NCI-H2227 (cell line): ENCODE measurements around the gene MS4A4E.
"Not testable (repeated sequence)": the region's sequence is repeated elsewhere in the genome, so short reads cannot be mapped to it uniquely, and the experiment has no call there.

ENCODE experiments used
- DNase-seq: peaks from one replicate; lab custom pipeline; 2025; ENCODE audit not compliant: unreplicated experiment; lab: John Stamatoyannopoulos, UW

Gene MS4A4E

DNA sequence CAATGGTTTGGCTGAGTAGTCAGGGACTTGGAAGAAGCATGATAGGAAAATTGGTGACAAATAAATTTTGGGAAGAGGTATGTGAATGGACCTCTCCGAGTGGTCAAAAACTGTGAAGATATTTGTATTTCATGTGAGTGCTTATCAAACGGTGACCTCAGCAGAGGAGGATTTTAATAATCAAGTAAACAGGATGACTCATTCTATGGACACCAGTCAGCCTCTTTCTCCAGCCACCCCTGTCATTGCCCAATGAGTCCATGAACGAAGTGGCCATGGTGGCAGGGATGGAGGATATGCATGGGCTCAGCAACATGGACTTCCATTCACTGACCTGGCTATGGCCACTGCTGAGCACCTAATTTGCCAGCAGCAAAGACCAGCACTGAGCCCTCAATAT is 21.2 kb downstream of the MS4A4E start:
- DNase-seq = no peak

DNA sequence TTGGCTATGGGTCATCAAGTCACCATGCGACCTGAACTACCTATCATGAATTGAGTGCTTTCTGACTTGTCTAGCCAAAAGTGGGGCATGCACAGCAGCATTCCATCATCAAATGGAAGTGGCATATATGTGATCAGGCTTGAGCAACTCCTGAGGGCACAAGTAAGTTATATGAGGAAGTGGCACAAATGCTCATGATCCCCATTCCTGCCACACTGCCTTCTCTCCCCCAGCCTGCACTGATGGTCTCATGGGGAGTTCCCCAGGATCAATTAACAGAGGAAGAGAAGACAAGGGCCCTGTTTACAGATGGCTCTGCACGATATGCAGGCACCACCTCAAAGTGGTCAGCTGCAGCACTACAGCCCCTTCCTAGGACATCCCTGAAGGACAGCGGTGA is 21.8 kb downstream of the MS4A4E start:
- DNase-seq = no peak

DNA sequence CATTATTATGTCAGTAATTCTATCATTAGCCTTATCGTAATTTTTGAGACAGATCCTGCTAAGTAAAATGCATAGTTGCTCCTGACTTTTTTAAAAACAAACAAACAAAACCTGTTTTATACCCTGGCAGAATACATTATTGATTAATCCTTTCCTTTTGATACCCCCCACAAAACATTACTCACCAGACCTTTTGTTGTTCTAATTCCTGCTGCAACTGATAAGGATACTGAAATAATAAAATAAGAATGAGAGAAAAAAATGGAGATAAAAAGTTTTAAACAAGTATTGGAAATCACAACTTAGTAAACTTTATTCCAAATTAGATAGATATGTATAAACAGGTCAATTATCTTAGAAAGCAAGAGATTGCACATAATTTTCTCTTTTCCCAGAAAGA is 28.6 kb downstream of the MS4A4E start:
- DNase-seq = no peak

GRCh38 chr11:60211206-60211605 is 31.7 kb downstream of the MS4A4E start:
- DNase-seq = no peak

DNA sequence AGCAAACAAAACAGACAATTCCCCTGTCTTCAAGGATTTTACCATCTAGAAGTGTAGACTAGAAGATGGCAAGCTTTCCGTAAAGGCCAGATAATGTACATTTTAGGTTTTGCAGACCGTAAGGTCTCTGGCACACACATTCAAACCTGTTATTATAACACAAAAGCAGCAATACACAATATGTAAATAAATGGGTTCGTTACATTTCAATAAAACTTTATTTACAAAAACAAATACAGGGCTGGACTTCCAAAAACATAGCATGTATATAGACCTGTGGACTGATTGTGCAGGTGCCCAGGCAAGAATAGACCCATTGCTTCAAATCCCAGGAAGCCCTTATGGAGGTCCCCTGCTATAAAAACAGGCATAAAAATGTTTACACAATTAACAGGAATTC is 33.0 kb downstream of the MS4A4E start:
- DNase-seq = no peak

DNA sequence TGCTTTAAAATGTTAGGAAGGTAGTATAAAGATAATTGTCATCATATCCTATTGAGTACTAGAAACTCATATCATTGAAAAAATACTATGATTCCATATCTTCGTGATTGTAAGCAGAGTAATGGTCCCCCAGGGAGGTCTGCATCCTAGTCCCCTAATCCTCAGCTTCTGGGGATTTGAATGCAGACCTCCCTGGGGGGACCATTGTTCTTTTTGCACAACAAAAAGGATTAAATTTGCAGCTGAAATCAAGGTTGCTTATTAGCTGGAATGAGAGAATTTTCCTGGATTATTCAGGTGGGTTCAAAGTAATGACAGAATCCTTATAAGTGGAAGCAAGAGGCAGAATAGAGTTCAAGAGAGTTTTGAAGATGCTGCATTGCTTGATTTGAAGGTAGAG is 34.0 kb downstream of the MS4A4E start:
- no peak for DNase-seq

GRCh38 chr11:60208146-60208895 is 34.6 kb downstream of the MS4A4E start:
- no peak for DNase-seq

- no peak for DNase-seq
Observed at GRCh38 chr11:60206616-60207015, 36.3 kb downstream of the MS4A4E start.

DNA sequence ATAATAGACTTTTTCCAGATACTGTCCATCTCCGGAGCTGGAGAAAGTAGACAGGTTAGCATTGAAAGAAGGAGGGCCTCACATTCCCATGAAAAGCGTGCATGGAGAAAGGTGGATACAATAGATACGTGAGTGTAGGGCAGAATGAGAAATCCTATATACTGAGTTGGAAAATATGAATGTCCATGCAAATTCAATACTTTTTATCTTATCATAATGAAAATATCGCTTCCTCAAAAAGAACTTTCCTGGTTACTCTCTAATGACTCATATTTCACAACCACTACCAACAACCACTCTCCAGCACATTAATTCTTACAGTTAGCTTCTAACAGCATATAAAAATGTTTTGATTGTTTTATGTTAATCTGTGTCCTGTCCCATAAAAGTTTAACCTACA is 38.0 kb downstream of the MS4A4E start:
- DNase-seq = no peak

DNA sequence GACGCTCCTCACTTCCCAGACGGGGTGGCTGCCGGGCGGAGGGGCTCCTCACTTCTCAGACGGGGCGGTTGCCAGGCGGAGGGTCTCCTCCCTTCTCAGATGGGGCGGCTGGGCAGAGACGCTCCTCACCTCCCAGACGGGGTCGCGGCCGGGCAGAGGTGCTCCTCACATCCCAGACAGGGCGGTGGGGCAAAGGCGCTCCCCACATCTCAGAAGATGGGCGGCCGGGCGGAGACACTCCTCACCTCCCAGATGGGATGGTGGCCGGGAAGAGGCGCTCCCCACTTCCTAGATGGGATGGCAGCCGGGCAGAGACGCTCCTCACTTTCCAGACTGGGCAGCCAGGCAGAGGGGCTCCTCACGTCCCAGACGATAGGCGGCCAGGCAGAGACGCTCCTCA is 41.6 kb downstream of the MS4A4E start:
- DNase-seq = not testable (repeated sequence)

DNA sequence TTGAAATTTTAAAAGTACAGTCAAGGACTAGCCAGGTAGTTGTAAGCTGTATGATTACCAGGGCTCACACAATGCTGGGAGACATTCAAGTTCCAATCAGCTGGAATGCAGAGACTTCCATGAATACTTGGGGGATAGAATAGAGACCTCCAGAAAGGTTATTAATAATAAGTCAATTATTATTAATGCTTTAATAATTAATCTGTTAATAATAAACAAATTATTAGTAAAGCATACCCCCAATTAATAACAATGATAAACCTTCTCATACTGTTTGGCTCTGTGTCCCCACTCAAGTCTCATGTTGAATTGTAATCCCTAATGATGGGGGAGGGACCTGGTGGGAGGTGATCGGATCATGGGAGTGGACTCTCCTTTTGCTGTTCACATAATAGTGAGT is 45.5 kb downstream of the MS4A4E start:
- DNase-seq = no peak

- DNase-seq = no peak
Observed at GRCh38 chr11:60195923-60196368, 47.0 kb downstream of the MS4A4E start.

- no peak for DNase-seq
Observed at GRCh38 chr11:60194511-60194910, 48.4 kb downstream of the MS4A4E start.

GRCh38 chr11:60193687-60194433 is 49.1 kb downstream of the MS4A4E start:
- DNase-seq = no peak

- DNase-seq = not testable (repeated sequence)
Observed at GRCh38 chr11:60192564-60192963, 50.4 kb downstream of the MS4A4E start.

DNA sequence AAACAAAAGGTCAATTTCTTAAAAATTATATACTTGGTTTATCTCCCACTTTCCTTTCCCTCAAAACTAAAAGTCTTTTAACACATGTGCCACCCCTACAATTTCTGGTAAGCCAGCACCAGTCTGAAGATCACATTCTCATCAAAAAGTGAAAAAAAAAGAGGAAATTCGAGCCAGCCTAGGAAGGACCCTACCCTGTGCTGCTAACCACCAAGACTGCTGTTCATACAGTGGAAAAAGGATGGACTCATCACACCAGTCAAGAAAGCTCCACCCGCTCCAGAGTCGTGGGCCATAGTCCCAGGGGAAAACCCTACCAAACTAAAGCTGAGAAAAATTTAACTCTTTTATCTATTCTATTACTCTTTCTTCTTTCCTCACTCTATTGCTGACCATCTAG is 54.5 kb downstream of the MS4A4E start:
- not testable (repeated sequence) for DNase-seq

DNA sequence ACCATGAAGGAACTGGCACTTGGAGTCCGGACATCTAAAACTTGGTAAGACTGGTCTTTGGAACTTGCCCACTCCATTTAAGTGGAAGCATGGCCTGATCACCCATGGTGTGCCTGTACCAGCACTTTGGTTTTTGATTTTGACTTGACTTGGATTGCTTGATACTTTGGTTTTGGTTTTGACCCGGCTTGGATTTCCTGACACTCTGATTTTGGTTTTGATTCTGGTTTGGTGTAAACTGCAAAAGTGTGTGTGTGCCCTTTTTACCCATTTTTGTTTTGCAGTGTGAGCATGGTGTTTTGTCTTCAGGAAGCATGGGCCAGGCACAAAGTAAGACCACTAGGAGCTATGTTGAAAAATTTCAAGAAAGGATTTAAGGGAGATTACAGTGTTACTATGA is 56.8 kb downstream of the MS4A4E start:
- DNase-seq = not testable (repeated sequence)

DNA sequence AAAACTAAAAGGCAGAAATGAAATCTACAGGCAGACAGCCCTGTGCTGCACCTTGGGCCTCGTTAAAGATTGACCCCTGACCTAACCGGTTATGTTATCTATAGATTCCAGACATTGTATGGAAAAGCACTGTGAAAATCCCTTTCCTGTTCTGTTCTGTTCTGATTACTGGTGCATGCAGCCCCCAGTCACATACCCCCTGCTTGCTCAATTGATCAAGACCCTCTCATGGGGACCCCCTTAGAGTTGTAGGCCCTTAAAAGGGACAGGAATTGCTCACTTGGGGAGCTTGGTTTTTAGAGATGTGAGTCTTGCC is 57.5 kb downstream of the MS4A4E start:
- not testable (repeated sequence) for DNase-seq

DNA sequence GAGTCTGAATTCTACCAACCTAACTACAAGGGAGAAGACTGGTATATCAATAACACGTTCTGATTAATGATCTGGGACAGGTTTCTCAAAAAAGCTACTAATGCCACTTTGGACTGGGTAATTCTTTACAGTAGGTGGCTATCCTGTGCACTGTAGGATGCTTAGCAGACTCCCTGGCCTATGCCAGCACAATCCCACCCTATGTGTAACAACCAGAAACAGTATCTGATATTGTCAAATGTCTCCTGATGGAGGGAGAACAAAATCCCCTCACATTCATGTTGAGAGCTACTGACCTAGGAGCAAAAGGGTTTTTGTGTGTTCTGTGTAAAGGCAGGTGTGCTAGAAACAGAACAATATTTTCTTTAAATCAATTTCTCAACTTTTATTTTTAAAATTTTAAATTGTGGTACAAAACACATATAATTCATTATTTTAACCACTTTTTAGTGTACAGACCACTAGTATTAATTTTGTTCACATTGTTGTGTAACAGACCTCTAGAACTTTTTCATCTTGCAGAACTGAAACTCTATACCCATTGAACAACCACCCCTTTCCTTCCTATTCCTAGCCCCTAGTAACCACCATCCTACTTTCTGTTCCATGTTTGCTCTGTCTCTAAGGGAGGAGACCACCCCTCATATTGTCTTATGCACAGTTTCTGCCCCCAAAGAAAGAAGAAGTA is 58.0 kb downstream of the MS4A4E start:
- DNase-seq = no peak

DNA sequence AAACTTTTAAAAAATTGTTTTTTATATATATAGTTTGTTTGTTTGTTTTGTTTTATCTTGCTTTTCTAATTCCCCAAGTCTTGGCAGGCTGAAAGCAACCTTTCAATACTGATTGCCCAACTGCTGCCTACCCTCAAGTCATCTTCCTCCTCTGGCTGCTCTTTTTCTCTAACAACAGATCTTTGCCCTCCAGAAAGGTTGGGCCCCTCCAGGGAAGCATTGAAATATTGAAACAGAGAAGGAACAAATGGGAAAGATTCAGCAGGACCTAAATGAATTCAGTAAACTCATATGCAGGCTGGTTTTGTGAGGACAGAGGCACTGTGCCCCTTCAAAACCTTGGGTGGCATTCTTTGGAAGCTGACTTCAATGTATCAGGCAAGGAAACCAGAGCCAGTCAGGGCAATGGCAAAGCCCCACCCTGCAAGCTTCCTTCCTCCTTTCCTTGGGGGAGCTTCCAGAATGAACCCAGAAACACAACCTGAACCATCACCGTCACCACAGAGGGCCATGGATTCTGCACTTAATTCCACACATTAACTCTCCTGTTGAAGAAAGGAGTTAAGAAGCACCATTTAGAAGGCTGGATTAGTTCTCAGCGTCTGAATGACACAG is 59.2 kb downstream of the MS4A4E start:
- DNase-seq = no peak

DNA sequence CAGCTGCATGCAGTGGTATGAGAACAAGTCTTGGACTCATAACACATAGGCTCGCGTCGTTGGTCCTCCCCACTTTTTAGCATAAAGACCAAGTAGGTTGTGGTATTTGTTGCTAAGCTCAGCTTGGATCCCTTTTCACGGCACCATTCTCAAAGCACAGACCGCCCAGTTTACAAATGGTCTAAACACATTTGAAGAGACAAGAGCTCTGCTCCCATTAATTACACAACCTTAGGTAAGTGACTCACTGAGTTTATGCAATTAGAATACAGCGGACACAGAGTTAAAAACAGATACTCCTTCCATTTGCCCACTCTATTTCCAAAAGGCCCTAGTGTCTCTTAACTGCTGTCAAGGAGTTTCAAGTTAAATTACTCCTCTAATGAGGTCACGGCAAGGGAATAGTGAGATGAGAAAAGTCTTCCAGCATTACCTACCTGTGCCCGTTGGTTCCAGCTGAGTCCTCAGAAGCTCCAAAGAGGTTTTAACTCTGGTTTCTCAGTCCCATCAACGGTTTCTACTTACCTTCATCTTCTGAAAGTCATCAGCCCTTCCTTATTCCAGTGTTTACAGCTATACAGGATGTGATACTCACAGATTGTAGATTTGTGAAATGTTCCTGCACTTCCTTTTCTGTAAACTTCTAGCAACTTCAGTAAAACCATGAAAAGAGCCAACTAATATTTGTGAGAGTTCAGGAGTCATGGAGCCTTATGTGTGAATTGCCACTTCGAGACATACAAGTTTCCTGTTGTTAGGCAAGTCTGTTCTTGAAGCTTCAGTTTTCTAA is 60.2 kb downstream of the MS4A4E start, which contains the start of gene MS4A6A:
Gene MS4A6A (minus strand): TSS at position 543 of the 790 bp plus-strand sequence. CDS start 1,356 bp downstream, outside the sequence.
- DNase-seq = no peak
